MCF 10A (cell line): ENCODE results near the gene COQ10B. TPM values are rescaled to one million over a fixed set of nuclear protein-coding genes. Genes with fewer than 3 reads are reported as not detected.
"Not testable (repeated sequence)": the region's sequence is repeated elsewhere in the genome, so short reads cannot be mapped to it uniquely, and the experiment has no call there.

Experiments used
- BruUV-seq: library from RNA; stranded (reverse); fragments of 400-500 nt; replicated peaks from 2 replicates; lab custom pipeline; 2021; lab: Mats Ljungman, UMichigan
- CTCF ChIA-PET: fragments of 300-600 bp; sonication (Branson Sonifier 250); formaldehyde crosslinking; extraction: SDS; loops from one replicate; lab custom pipeline; 2021; ENCODE audit warnings: antibody characterized with exemption, inconsistent platforms; lab: Yijun Ruan, JAX
- POLR2A ChIA-PET: fragments of 300-600, 350-650 bp; sonication (Branson Sonifier 250); formaldehyde crosslinking; extraction: SDS; loops from one replicate; lab custom pipeline; 2020; ENCODE audit warnings: antibody characterized with exemption, inconsistent platforms; lab: Yijun Ruan, JAX
- DNase-seq: peaks from one replicate; pipeline ENCODE4 v3.0.0-alpha.2; 2018; ENCODE audit not compliant: unreplicated experiment
- H3K27ac Mint-ChIP-seq: one replicate; pipeline ENCODE4 v1.8.0; 2022; ENCODE audit warnings: mild to moderate bottlenecking, low read depth, mixed read lengths; ENCODE audit not compliant: unreplicated experiment
- H3K27me3 Mint-ChIP-seq: one replicate; pipeline ENCODE4 v1.8.0; 2022; ENCODE audit warnings: mixed read lengths; ENCODE audit not compliant: insufficient read depth, unreplicated experiment
- H3K36me3 Mint-ChIP-seq: one replicate; pipeline ENCODE4 v1.8.0; 2022; ENCODE audit warnings: mild to moderate bottlenecking, moderate library complexity, mixed read lengths; ENCODE audit not compliant: insufficient read depth, unreplicated experiment
- H3K4me1 Mint-ChIP-seq: one replicate; pipeline ENCODE4 v1.8.0; 2022; ENCODE audit warnings: mixed read lengths; ENCODE audit not compliant: insufficient read depth, unreplicated experiment
- H3K4me3 Mint-ChIP-seq: one replicate; pipeline ENCODE4 v1.8.0; 2022; ENCODE audit warnings: mild to moderate bottlenecking, moderate library complexity, mixed read lengths; ENCODE audit not compliant: unreplicated experiment
- H3K9me3 Mint-ChIP-seq: one replicate; pipeline ENCODE4 v1.8.0; 2022; ENCODE audit warnings: mixed read lengths; ENCODE audit not compliant: unreplicated experiment
- intact Hi-C: fragments of 100-400 bp; cut with micrococcal nuclease; formaldehyde crosslinking; loops from 2 replicates; pipeline ENCODE4 v1.14.1; 2022
- total RNA-seq: library from RNA; stranded (reverse); gene quantifications from 2 replicates; pipeline ENCODE4 v1.2.3, GENCODE V29; 2022
- TF ChIP-seq, protein P1 (sequence below): fragments of 200-600 bp; IDR thresholded peaks from one replicate; pipeline ENCODE4 v1.8.0; 2022; ENCODE audit warnings: antibody characterized with exemption, mild to moderate bottlenecking; ENCODE audit not compliant: unreplicated experiment

COQ10B gene
- total RNA-seq, 1 experiment from 2014 or later: 21.3 TPM

DNA sequence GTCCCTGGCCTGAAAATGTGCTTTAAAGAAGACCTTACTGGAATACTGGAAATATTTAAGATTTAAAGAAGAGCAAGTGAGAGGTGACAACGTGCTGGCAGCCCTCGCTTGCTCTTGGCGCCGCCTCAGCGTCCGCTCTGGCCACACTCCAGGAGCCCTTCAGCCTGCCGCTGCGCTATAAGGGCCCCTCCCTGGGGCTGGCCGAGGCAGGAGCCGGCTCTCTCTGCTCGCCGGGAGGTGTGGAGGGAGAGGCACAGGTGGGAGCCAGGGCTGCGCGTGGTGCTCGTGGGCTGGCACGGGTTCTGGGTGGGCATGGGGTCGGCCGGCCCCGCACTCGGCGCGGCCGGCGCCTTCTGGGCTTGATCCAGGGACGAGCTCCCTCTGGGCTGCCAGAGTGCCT lies 2.9 kb upstream of the COQ10B start:
- H3K27ac Mint-ChIP-seq: no peak overlapping the region
- no TSS peak for BruUV-seq
- intact Hi-C loops: loop anchor here (5.0 kb wide), 2 partner anchors 47 to 257 kb away; partner anchors contain the start of genes HSPD1 and MARS2
- peaks cover 11% of the 10 kb centered on the region for H3K36me3 Mint-ChIP-seq
- H3K9me3 Mint-ChIP-seq: no peaks in the 10 kb centered on the region
- TF ChIP-seq, protein P1, sequence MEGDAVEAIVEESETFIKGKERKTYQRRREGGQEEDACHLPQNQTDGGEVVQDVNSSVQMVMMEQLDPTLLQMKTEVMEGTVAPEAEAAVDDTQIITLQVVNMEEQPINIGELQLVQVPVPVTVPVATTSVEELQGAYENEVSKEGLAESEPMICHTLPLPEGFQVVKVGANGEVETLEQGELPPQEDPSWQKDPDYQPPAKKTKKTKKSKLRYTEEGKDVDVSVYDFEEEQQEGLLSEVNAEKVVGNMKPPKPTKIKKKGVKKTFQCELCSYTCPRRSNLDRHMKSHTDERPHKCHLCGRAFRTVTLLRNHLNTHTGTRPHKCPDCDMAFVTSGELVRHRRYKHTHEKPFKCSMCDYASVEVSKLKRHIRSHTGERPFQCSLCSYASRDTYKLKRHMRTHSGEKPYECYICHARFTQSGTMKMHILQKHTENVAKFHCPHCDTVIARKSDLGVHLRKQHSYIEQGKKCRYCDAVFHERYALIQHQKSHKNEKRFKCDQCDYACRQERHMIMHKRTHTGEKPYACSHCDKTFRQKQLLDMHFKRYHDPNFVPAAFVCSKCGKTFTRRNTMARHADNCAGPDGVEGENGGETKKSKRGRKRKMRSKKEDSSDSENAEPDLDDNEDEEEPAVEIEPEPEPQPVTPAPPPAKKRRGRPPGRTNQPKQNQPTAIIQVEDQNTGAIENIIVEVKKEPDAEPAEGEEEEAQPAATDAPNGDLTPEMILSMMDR: no peak
- ChIA-PET POLR2A (interaction anchor here (1.2 to 12.1 kb wide), 3 partner anchors 15 to 65 kb away, joined by 4 to 257 read pairs (median 135); partner anchors contain the start of genes HSPD1, HSPE1, MOB4 and SF3B1), CTCF (interaction anchor here (0.5 to 1.0 kb wide), 4 partner anchors 11 to 529 kb away, joined by 3 to 6 read pairs (median 4); no protein-coding TSS in a partner anchor)
- H3K4me1 Mint-ChIP-seq: peaks cover 11% of the 10 kb centered on the region
- H3K27me3 Mint-ChIP-seq: no peaks in the 10 kb centered on the region
- no peak for DNase-seq
- H3K4me3 Mint-ChIP-seq: no peak overlapping the region

DNA sequence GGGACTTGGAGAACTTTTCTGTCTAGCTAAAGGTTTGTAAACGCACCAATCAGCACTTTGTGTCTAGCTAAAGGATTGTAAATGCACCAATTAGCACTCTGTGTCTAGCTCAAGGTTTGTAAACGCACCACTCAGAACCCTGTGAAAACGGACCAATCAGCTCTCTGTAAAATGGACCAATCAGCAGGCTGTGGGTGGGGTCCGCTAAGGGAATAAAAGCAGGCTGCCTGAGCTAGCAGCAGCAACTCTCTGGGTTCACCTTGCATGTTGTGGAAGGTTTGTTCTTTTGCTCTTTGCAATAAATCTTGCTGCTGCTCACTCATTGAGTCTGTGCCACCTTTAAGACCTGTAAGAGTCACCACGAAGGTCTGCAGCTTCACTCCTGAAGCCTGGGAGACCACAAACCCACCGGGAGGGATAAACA lies 2.4 kb upstream of the COQ10B start:
- not testable (repeated sequence) for H3K4me3 Mint-ChIP-seq, H3K27me3 Mint-ChIP-seq, H3K9me3 Mint-ChIP-seq, DNase-seq, H3K27ac Mint-ChIP-seq, BruUV-seq
- intact Hi-C loops: loop anchor here (5.0 kb wide), 2 partner anchors 46 to 256 kb away; partner anchors contain the start of genes HSPD1 and MARS2
- peaks cover 11% of the 10 kb centered on the region for H3K4me1 Mint-ChIP-seq
- ChIA-PET CTCF (interaction anchor here (0.5 to 1.5 kb wide), 5 partner anchors 11 to 529 kb away, joined by 3 to 6 read pairs (median 5); no protein-coding TSS in a partner anchor), POLR2A (interaction anchor here (0.6 to 12.1 kb wide), 5 partner anchors 16 to 252 kb away, joined by 3 to 257 read pairs (median 4); partner anchors contain the start of genes HSPD1, HSPE1, MOB4 and SF3B1)
- H3K36me3 Mint-ChIP-seq: peaks cover 11% of the 10 kb centered on the region

DNA sequence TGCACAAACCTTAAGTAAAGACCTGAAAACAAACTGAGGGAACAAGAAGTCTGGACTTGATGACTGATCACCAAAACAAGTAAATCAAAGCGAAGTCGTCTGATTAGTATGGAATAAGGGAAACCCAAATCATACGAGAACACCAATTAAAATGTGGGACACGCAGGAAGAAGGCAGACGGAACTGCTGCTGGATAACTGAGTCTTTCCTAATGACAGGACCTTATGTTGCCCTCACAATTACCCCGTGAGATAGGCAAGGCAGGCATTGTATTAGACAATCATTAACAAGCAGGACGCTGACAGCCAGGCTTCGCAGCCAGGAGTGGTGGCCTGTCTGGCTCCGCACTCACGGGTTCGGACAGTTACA lies 614 bp upstream of the COQ10B start:
- DNase-seq: no peak
- Mint-ChIP-seq H3K4me3 (peak overlapping the region; percentile 99), H3K27ac (peak overlapping the region; percentile 100), H3K9me3 (no peaks in the 10 kb centered on the region), H3K27me3 (no peaks in the 10 kb centered on the region), H3K4me1 (peaks cover 11% of the 10 kb centered on the region), H3K36me3 (peaks cover 11% of the 10 kb centered on the region)
- no TSS peak for BruUV-seq
- ChIA-PET CTCF (interaction anchor here (1.0 kb wide), 1 partner anchor 162 kb away, joined by 3 read pairs; no protein-coding TSS in a partner anchor), POLR2A (interaction anchor here (0.5 to 12.1 kb wide), 19 partner anchors 9 to 527 kb away, joined by 3 to 257 read pairs (median 5); partner anchors contain the start of genes HSPD1, HSPE1, MARS2 and MOB4)
- TF ChIP-seq, protein P1: no peak
- intact Hi-C loops: loop anchor here (1.0 to 5.0 kb wide), 3 partner anchors 17 to 255 kb away; partner anchors contain the start of genes HSPD1, MARS2 and SF3B1

DNA sequence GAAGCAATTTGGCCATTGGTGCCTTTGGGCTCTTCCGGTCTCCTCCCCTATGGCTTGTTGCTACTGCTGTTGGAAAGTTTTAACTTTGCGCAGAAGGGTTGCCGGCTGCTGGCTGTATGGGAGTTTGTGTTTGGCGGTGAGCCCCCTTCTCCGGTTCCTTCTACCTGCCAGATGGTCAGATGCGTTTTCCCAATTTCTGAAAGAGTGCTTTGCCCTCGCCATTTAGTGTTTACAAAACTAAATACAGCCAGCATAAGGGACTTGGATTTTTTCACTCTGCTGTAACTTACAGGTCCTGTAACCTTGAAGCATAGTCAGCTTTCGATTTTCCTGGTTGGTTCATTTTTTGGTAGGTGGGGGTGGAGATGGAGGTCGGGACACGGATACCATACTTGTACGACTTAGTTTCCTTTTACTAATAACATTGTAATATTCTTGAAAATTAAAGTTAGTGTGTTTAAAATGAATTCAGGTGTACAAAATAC lies 604 bp downstream of the COQ10B start:
- H3K27ac Mint-ChIP-seq: peak overlapping the region; percentile 100
- ChIA-PET CTCF (interaction anchor here (0.6 to 0.7 kb wide), 2 partner anchors 69 to 70 kb away, joined by 3 read pairs; no protein-coding TSS in a partner anchor), POLR2A (interaction anchor here (0.7 to 12.1 kb wide), 8 partner anchors 10 to 160 kb away, joined by 4 to 257 read pairs (median 8); partner anchors contain the start of genes HSPD1, HSPE1, MOB4 and SF3B1)
- H3K4me1 Mint-ChIP-seq: peaks cover 19% of the 10 kb centered on the region
- peaks cover 11% of the 10 kb centered on the region for H3K36me3 Mint-ChIP-seq
- H3K4me3 Mint-ChIP-seq: peak overlapping the region; percentile 99
- TF ChIP-seq, protein P1: no peak
- no TSS peak for BruUV-seq
- intact Hi-C loops: loop anchor here (1.0 to 5.0 kb wide), 3 partner anchors 19 to 253 kb away; partner anchors contain the start of genes HSPD1, MARS2 and SF3B1
- no peaks in the 10 kb centered on the region for H3K9me3 Mint-ChIP-seq
- no peaks in the 10 kb centered on the region for H3K27me3 Mint-ChIP-seq
- peak; percentile 94 for DNase-seq
